Spleen (tissue), 7 donors: ENCODE measurements around the gene ZNF474.

Source experiments
- CTCF ChIP-seq, 11 experiments: fragments of 200-600 bp in 7 of 11; fragments of 450-650 bp in 4 of 11; sonication (generic) in 4 of 11; IDR thresholded peaks in 8 of 11; conservative IDR thresholded peaks in 3 of 11; 1 replicate in 7 of 11; 2 replicates in 4 of 11; pipeline versions ENCODE4 v1.4.0 to v1.8.0; 2016 to 2021; ENCODE audit warnings: antibody characterized with exemption in 11 of 11, inconsistent platforms in 4 of 11, mild to moderate bottlenecking in 1 of 11
- POLR2A ChIP-seq, 3 donors: fragments of 450-650 bp; IDR thresholded peaks; one replicate each; pipeline ENCODE4 v1.5.1; 2017; ENCODE audit warnings: antibody characterized with exemption in 3 of 3, mild to moderate bottlenecking in 1 of 3
- POLR2AphosphoS5 ChIP-seq, 3 donors: sonication (generic); formaldehyde crosslinking; IDR thresholded peaks; one replicate each; pipeline ENCODE4 v1.5.1; 2017; ENCODE audit warnings: antibody characterized with exemption in 3 of 3
- donor health status: DM: no; HTN: no; CAD: no; lungs with moderate emphysema.
- donor health status: DM: no; HTN: no; CAD: no.
- donor health status: DM: no; HTN: no; CAD: no.

- TF ChIP-seq CTCF (IDR thresholded peaks at IDR 0.05 in 8 of 11, conservative IDR thresholded peaks at IDR 0.05 in 3 of 11), result no peak
- no peak for TF ChIP-seq POLR2AphosphoS5 (IDR thresholded peaks at IDR 0.05)
- no peak for TF ChIP-seq POLR2A (IDR thresholded peaks at IDR 0.05)
Measured at GRCh38 chr5:122129306-122129705, at the start of gene ZNF474.
